PC-3 (cell line): ENCODE data around the gene TTLL9. TPM values are rescaled to one million over a fixed set of nuclear protein-coding genes. Genes with fewer than 3 reads are reported as not detected.
A peak's percentile ranks its signal among the peaks of the same experiment; 100 is the strongest.

ENCODE experiments used
- ATAC-seq: fragments of 200-7000 bp; cut with Tn5 transposase; 2 replicates; pipeline ENCODE4 v1.9.1; 2020; ENCODE audit warnings: mild to moderate bottlenecking, moderate library complexity
- BruUV-seq: library from RNA; stranded (reverse); fragments of 400-500 nt; replicated peaks from 2 replicates; lab custom pipeline; 2021; lab: Mats Ljungman, UMichigan
- CTCF ChIA-PET: fragments of 300-600 bp; sonication (Branson Sonifier 250); formaldehyde crosslinking; loops from one replicate; lab custom pipeline; 2022; ENCODE audit warnings: antibody characterized with exemption; lab: Charles Lee
- POLR2A ChIA-PET: fragments of 300-600 bp; sonication (Branson Sonifier 250); formaldehyde crosslinking; loops from one replicate; lab custom pipeline; 2022; ENCODE audit warnings: antibody characterized with exemption; ENCODE audit not compliant: unreplicated experiment; lab: Charles Lee
- DNase-seq: peaks from one replicate; pipeline ENCODE4 v3.0.0-alpha.2; 2015
- H2AFZ ChIP-seq: fragments of 300-600 bp; sonication (generic); 2 replicates; pipeline ENCODE4 v1.6.0; 2016; ENCODE audit warnings: antibody characterized with exemption, low read length
- H3F3A ChIP-seq: fragments of 300-600 bp; sonication (generic); one replicate; pipeline ENCODE4 v1.6.0; 2017; ENCODE audit warnings: antibody characterized with exemption, low read length, control low read depth, mild to moderate bottlenecking; ENCODE audit not compliant: unreplicated experiment
- H3K27ac ChIP-seq: fragments of 300-600 bp; sonication (generic); 2 replicates; pipeline ENCODE4 v1.5.1; 2016; ENCODE audit warnings: mild to moderate bottlenecking, low read length
- H3K27me3 ChIP-seq: fragments of 300-600 bp; sonication (generic); 2 replicates; pipeline ENCODE4 v1.6.1; 2016; ENCODE audit warnings: low read length, mixed read lengths
- H3K36me3 ChIP-seq: fragments of 300-600 bp; sonication (generic); 2 replicates; pipeline ENCODE4 v1.6.1; 2016; ENCODE audit warnings: low read depth, mixed run types, low read length, mixed read lengths
- H3K4me1 ChIP-seq: fragments of 300-600 bp; sonication (generic); 2 replicates; pipeline ENCODE4 v1.5.1; 2016; ENCODE audit warnings: low read length; ENCODE audit not compliant: insufficient read depth
- H3K4me2 ChIP-seq: fragments of 300-600 bp; sonication (generic); 2 replicates; pipeline ENCODE4 v1.6.0; 2016; ENCODE audit warnings: low read length
- H3K4me3 ChIP-seq: fragments of 300-600 bp; sonication (generic); 2 replicates; pipeline ENCODE4 v1.5.1; 2016; ENCODE audit warnings: mild to moderate bottlenecking, low read length, mixed read lengths
- H3K79me2 ChIP-seq: fragments of 300-600 bp; sonication (generic); 2 replicates; pipeline ENCODE4 v1.6.1; 2017; ENCODE audit warnings: low read length, mixed read lengths
- H3K9ac ChIP-seq: fragments of 300-600 bp; sonication (generic); 2 replicates; pipeline ENCODE4 v1.6.0; 2016; ENCODE audit warnings: mild to moderate bottlenecking, low read length
- H3K9me2 ChIP-seq: fragments of 300-600 bp; sonication (generic); replicated peaks from 2 replicates; pipeline ENCODE4 v1.6.1; 2016; ENCODE audit warnings: mixed run types, low read length, mixed read lengths
- H3K9me3 ChIP-seq: fragments of 300-600 bp; sonication (generic); 2 replicates; pipeline ENCODE4 v1.6.1; 2016; ENCODE audit warnings: low read length, mixed read lengths
- H4K20me1 ChIP-seq: fragments of 300-600 bp; sonication (generic); 2 replicates; pipeline ENCODE4 v1.6.1; 2016; ENCODE audit warnings: low read length, mixed read lengths
- CTCF ChIP-seq: fragments of 300-600 bp; sonication (generic); conservative IDR thresholded peaks from 2 replicates; pipeline ENCODE4 v1.5.1; 2017; ENCODE audit warnings: antibody characterized with exemption, low read depth, mild to moderate bottlenecking, low read length
- EZH2 ChIP-seq: fragments of 300-600 bp; sonication (generic); IDR thresholded peaks from one replicate; pipeline ENCODE4 v1.6.1; 2017; ENCODE audit warnings: antibody characterized with exemption, mild to moderate bottlenecking, low read length; ENCODE audit not compliant: unreplicated experiment
- EZH2phosphoT487 ChIP-seq: fragments of 300-600 bp; sonication (generic); IDR thresholded peaks from 2 replicates; pipeline ENCODE4 v1.6.1; 2018; ENCODE audit warnings: mild to moderate bottlenecking, antibody characterized with exemption, low read length, borderline replicate concordance
- intact Hi-C: fragments of 100-400 bp; cut with micrococcal nuclease; formaldehyde crosslinking; loops from 2 replicates; pipeline ENCODE4 v1.9.0; 2023
- total RNA-seq: library from RNA; depleted of rRNA; stranded (reverse); fragments of >200 nt; gene quantifications from 2 replicates; pipeline ENCODE4 v1.2.3, GENCODE V29; 2014

Gene TTLL9
- total RNA-seq, 1 experiment from 2014 or later, result not detected

- ATAC-seq (no peak), DNase-seq (no peak)
- CTCF ChIA-PET, result no interaction called here
- no TSS peak for BruUV-seq
- no peak overlapping the region for H3K27ac ChIP-seq
- no peaks in the 10 kb centered on the region for H3K9me2 ChIP-seq
- H2AFZ ChIP-seq, result no peak overlapping the region
- no peak overlapping the region for H3K9ac ChIP-seq
- intact Hi-C loops, result no loop called here
- no peak overlapping the region for H3K4me3 ChIP-seq
- H3K4me2 ChIP-seq, result no peak overlapping the region
- peaks cover 6% of the 10 kb centered on the region; the same call in 1 of the 2 replicates for H4K20me1 ChIP-seq
- H3K36me3 ChIP-seq, result peaks cover 49% of the 10 kb centered on the region
- H3F3A ChIP-seq, result no peaks in the 10 kb centered on the region
- POLR2A ChIA-PET, result no interaction called here
- H3K27me3 ChIP-seq, result no peaks in the 10 kb centered on the region
- TF ChIP-seq EZH2, result no peak
- TF ChIP-seq CTCF, result no peak
- no peak for TF ChIP-seq EZH2phosphoT487
- peaks cover 13% of the 10 kb centered on the region for H3K79me2 ChIP-seq
- H3K9me3 ChIP-seq, result no peaks in the 10 kb centered on the region
- peaks cover 6% of the 10 kb centered on the region for H3K4me1 ChIP-seq
Measured at GRCh38 chr20:31945785-31946184, 75.4 kb downstream of the TTLL9 start.

- intact Hi-C loops, result no loop called here
- BruUV-seq, result no TSS peak
- ChIA-PET CTCF (interaction anchor here (0.6 kb wide), 1 partner anchor 95 kb away, joined by 10 read pairs; no protein-coding TSS in a partner anchor), POLR2A (no interaction called here)
- H4K20me1 ChIP-seq, result peaks cover 9% of the 10 kb centered on the region; the same call in 1 of the 2 replicates
- no peak overlapping the region for H2AFZ ChIP-seq
- peaks cover 49% of the 10 kb centered on the region for H3K36me3 ChIP-seq
- TF ChIP-seq EZH2phosphoT487, result no peak
- no peak for TF ChIP-seq EZH2
- no peak for TF ChIP-seq CTCF
- H3K4me3 ChIP-seq, result no peak overlapping the region
- H3F3A ChIP-seq, result no peaks in the 10 kb centered on the region
- no peak overlapping the region for H3K9ac ChIP-seq
- no peak overlapping the region for H3K4me2 ChIP-seq
- H3K27me3 ChIP-seq, result no peaks in the 10 kb centered on the region
- H3K79me2 ChIP-seq, result peaks cover 24% of the 10 kb centered on the region
- no peaks in the 10 kb centered on the region for H3K9me3 ChIP-seq
- ATAC-seq, result no peak
- DNase-seq, result no peak
- H3K9me2 ChIP-seq, result no peaks in the 10 kb centered on the region
- H3K4me1 ChIP-seq, result peaks cover 9% of the 10 kb centered on the region
- no peak overlapping the region for H3K27ac ChIP-seq
Measured at GRCh38 chr20:31948008-31948407, 77.6 kb downstream of the TTLL9 start.

- Histone ChIP-seq H3K4me3 (peak overlapping the region; percentile 98), H3K4me2 (peak overlapping the region; percentile 96), H4K20me1 (peaks cover 9% of the 10 kb centered on the region; the same call in 1 of the 2 replicates), H3K9ac (peak overlapping the region; percentile 95; the same call in 1 of the 2 replicates), H3F3A (no peaks in the 10 kb centered on the region), H3K9me3 (no peaks in the 10 kb centered on the region), H3K27me3 (no peaks in the 10 kb centered on the region), H2AFZ (no peak overlapping the region), H3K9me2 (no peaks in the 10 kb centered on the region), H3K36me3 (peaks cover 40% of the 10 kb centered on the region), H3K79me2 (peaks cover 24% of the 10 kb centered on the region), H3K4me1 (peaks cover 9% of the 10 kb centered on the region), H3K27ac (no peak overlapping the region)
- ATAC-seq (no peak), DNase-seq (no peak)
- ChIA-PET POLR2A (no interaction called here), CTCF (interaction anchor here (0.8 kb wide), 1 partner anchor 97 kb away, joined by 5 read pairs; no protein-coding TSS in a partner anchor)
- intact Hi-C loops, result loop anchor here (5.0 kb wide), 1 partner anchor 82 kb away; no protein-coding TSS in a partner anchor
- TF ChIP-seq CTCF, result no peak
- no peak for TF ChIP-seq EZH2
- TF ChIP-seq EZH2phosphoT487, result no peak
- BruUV-seq, result no TSS peak
Measured at GRCh38 chr20:31949877-31950646, 79.6 kb downstream of the TTLL9 start.
